ENCODE data around the gene CHRDL1. TPM values are rescaled to one million over a fixed set of nuclear protein-coding genes. Genes with fewer than 3 reads are reported as not detected.
"Not testable (repeated sequence)": the region's sequence is repeated elsewhere in the genome, so short reads cannot be mapped to it uniquely, and the experiment has no call there.

CHRDL1 gene
- 0.28 TPM for total RNA-seq (ENCODE audit: unreplicated experiment)
- long read RNA-seq, result 0 reads

GRCh38 chrX:110795645-110796406 lies at the start of gene CHRDL1:
Gene CHRDL1, minus strand, starts transcription at chrX:110795817. Its CDS starts 3,636 bp downstream, at chrX:110792181.
- no peak for TF ChIP-seq CTCF (IDR thresholded peaks at IDR 0.05; ENCODE audit: unreplicated experiment)
- Mint-ChIP-seq H3K9me3 (ENCODE audit: unreplicated experiment) (no peaks in the 10 kb centered on the region), H3K27ac (ENCODE audit: unreplicated experiment) (no peak within 1 kb of the TSS), H3K36me3 (ENCODE audit: low read depth, unreplicated experiment) (no peaks in the 10 kb centered on the region), H3K27me3 (ENCODE audit: unreplicated experiment) (no peaks in the 10 kb centered on the region), H3K4me3 (ENCODE audit: unreplicated experiment) (peak within 1 kb of the TSS; percentile 86), H3K4me1 (ENCODE audit: unreplicated experiment) (no peaks in the 10 kb centered on the region)
- DNase-seq (ENCODE audit: low spot score), result peak; percentile 8

- DNase-seq (ENCODE audit: low spot score), result no peak
- no peak for TF ChIP-seq CTCF (IDR thresholded peaks at IDR 0.05; ENCODE audit: unreplicated experiment)
- H3K27ac Mint-ChIP-seq (ENCODE audit: unreplicated experiment), result no peak overlapping the region
- H3K27me3 Mint-ChIP-seq (ENCODE audit: unreplicated experiment), result no peaks in the 10 kb centered on the region
- no peaks in the 10 kb centered on the region for H3K9me3 Mint-ChIP-seq (ENCODE audit: unreplicated experiment)
- H3K4me3 Mint-ChIP-seq (ENCODE audit: unreplicated experiment), result no peak overlapping the region
- H3K36me3 Mint-ChIP-seq (ENCODE audit: low read depth, unreplicated experiment), result no peaks in the 10 kb centered on the region
- H3K4me1 Mint-ChIP-seq (ENCODE audit: unreplicated experiment), result no peaks in the 10 kb centered on the region
Measured at GRCh38 chrX:110836982-110837381, 41.4 kb upstream of the CHRDL1 start.

- Mint-ChIP-seq H3K4me1 (ENCODE audit: unreplicated experiment) (no peaks in the 10 kb centered on the region), H3K36me3 (ENCODE audit: low read depth, unreplicated experiment) (no peaks in the 10 kb centered on the region), H3K27me3 (ENCODE audit: unreplicated experiment) (no peaks in the 10 kb centered on the region), H3K27ac (ENCODE audit: unreplicated experiment) (no peak overlapping the region), H3K4me3 (ENCODE audit: unreplicated experiment) (no peak overlapping the region), H3K9me3 (ENCODE audit: unreplicated experiment) (no peaks in the 10 kb centered on the region)
- TF ChIP-seq CTCF (IDR thresholded peaks at IDR 0.05; ENCODE audit: unreplicated experiment), result no peak
- no peak for DNase-seq (ENCODE audit: low spot score)
Measured at GRCh38 chrX:110836451-110836850, 40.8 kb upstream of the CHRDL1 start.

- no peak overlapping the region for H3K27ac Mint-ChIP-seq (ENCODE audit: unreplicated experiment)
- no peaks in the 10 kb centered on the region for H3K9me3 Mint-ChIP-seq (ENCODE audit: unreplicated experiment)
- no peak for TF ChIP-seq CTCF (IDR thresholded peaks at IDR 0.05; ENCODE audit: unreplicated experiment)
- no peaks in the 10 kb centered on the region for H3K4me1 Mint-ChIP-seq (ENCODE audit: unreplicated experiment)
- no peak overlapping the region for H3K4me3 Mint-ChIP-seq (ENCODE audit: unreplicated experiment)
- DNase-seq (ENCODE audit: low spot score), result no peak
- H3K36me3 Mint-ChIP-seq (ENCODE audit: low read depth, unreplicated experiment), result no peaks in the 10 kb centered on the region
- H3K27me3 Mint-ChIP-seq (ENCODE audit: unreplicated experiment), result no peaks in the 10 kb centered on the region
Measured at GRCh38 chrX:110836001-110836400, 40.4 kb upstream of the CHRDL1 start.

GRCh38 chrX:110825972-110826371 lies 30.4 kb upstream of the CHRDL1 start:
- no peaks in the 10 kb centered on the region for H3K9me3 Mint-ChIP-seq (ENCODE audit: unreplicated experiment)
- no peaks in the 10 kb centered on the region for H3K36me3 Mint-ChIP-seq (ENCODE audit: low read depth, unreplicated experiment)
- no peaks in the 10 kb centered on the region for H3K4me1 Mint-ChIP-seq (ENCODE audit: unreplicated experiment)
- no peaks in the 10 kb centered on the region for H3K27me3 Mint-ChIP-seq (ENCODE audit: unreplicated experiment)
- no peak for DNase-seq (ENCODE audit: low spot score)
- H3K27ac Mint-ChIP-seq (ENCODE audit: unreplicated experiment), result no peak overlapping the region
- no peak for TF ChIP-seq CTCF (IDR thresholded peaks at IDR 0.05; ENCODE audit: unreplicated experiment)
- H3K4me3 Mint-ChIP-seq (ENCODE audit: unreplicated experiment), result no peak overlapping the region

GRCh38 chrX:110816543-110816942 lies 20.9 kb upstream of the CHRDL1 start:
- H3K4me1 Mint-ChIP-seq (ENCODE audit: unreplicated experiment); H3K4me3 Mint-ChIP-seq (ENCODE audit: unreplicated experiment); DNase-seq (ENCODE audit: low spot score); H3K27ac Mint-ChIP-seq (ENCODE audit: unreplicated experiment); H3K9me3 Mint-ChIP-seq (ENCODE audit: unreplicated experiment); H3K36me3 Mint-ChIP-seq (ENCODE audit: low read depth, unreplicated experiment); H3K27me3 Mint-ChIP-seq (ENCODE audit: unreplicated experiment): not testable (repeated sequence)

All from endothelial cell (in vitro differentiated cells).